Body of pancreas (tissue), 4 donors: ENCODE data around the gene ITGA8. TPM values are rescaled to one million over a fixed set of nuclear protein-coding genes. Genes with fewer than 3 reads are reported as not detected.

Experiments
- ATAC-seq: fragments of 150-250 bp; one replicate; pipeline ENCODE4 v1.9.1; 2016
- DNase-seq, 4 donors: peaks; one replicate each; pipeline ENCODE4 v3.0.0-alpha.2; 2019
- H3K27ac ChIP-seq, 4 donors: fragments of 200-600 bp; sonication (generic); 1 replicate in 3 of 4; 2 replicates in 1 of 4; pipeline versions ENCODE4 v1.5.1 to v1.6.1; 2016 to 2019; ENCODE audit warnings: mild to moderate bottlenecking in 1 of 4, mixed read lengths in 1 of 4, moderate library complexity in 1 of 4
- H3K27me3 ChIP-seq, 2 donors: fragments of 200-600 bp; sonication (generic); one replicate each; pipeline ENCODE4 v1.6.0; 2016; ENCODE audit warnings: mild to moderate bottlenecking in 1 of 2
- H3K36me3 ChIP-seq, 2 donors: fragments of 200-600 bp; sonication (generic); replicated peaks in 1 of 2; 2 replicates each; pipeline ENCODE4 v1.5.1; 2016; ENCODE audit warnings: low read depth in 2 of 2; ENCODE audit not compliant: insufficient read depth in 1 of 2
- H3K4me1 ChIP-seq: fragments of 200-600 bp; sonication (generic); one replicate; pipeline ENCODE4 v1.6.0; 2016
- H3K4me3 ChIP-seq, 2 donors: fragments of 200-600 bp; sonication (generic); 1 replicate in 1 of 2; 2 replicates in 1 of 2; pipeline ENCODE4 v1.5.1; 2016 to 2019
- H3K9me3 ChIP-seq, 3 donors: fragments of 200-600 bp; sonication (generic); 1 replicate in 2 of 3; 2 replicates in 1 of 3; pipeline ENCODE4 v1.5.1; 2016
- CTCF ChIP-seq, 7 experiments: fragments of 450-650 bp in 4 of 7; fragments of 200-600 bp in 3 of 7; sonication (generic) in 3 of 7; IDR thresholded peaks; one replicate each; pipeline ENCODE4 v1.5.1; 2016 to 2019; ENCODE audit warnings: antibody characterized with exemption in 7 of 7
- POLR2A ChIP-seq, 3 donors: fragments of 450-650 bp; IDR thresholded peaks; one replicate each; pipeline ENCODE4 v1.6.1; 2016; ENCODE audit warnings: antibody characterized with exemption in 3 of 3, mild to moderate bottlenecking in 2 of 3
- WGBS, 2 donors: methylation state at CpG; one replicate each; pipeline ENCODE4 v1.1.5; 2017; 5-methylcytosine and 5-hydroxymethylcytosine counted together
- intact Hi-C: fragments of 100-400 bp; cut with DNase I; formaldehyde crosslinking; loops from one replicate; pipeline ENCODE4 v1.15.1; 2023
- total RNA-seq, 2 donors: library from RNA; depleted of rRNA; stranded (reverse); fragments of >200 nt; gene quantifications; one replicate each; pipeline ENCODE4 v1.1.0, GENCODE V29; 2016

Gene ITGA8
- total RNA-seq, 2 donors from 2014 or later = 0.66 to 0.78 TPM

- intact Hi-C loops = no loop called here
- TF ChIP-seq CTCF (IDR thresholded peaks at IDR 0.05) = no peak
- TF ChIP-seq POLR2A (IDR thresholded peaks at IDR 0.05) = no peak
These were observed 187.6 kb downstream of the ITGA8 start for GRCh38 chr10:15531927-15532722.

GRCh38 chr10:15528859-15529239 lies 190.9 kb downstream of the ITGA8 start:
- DNase-seq (no peak), ATAC-seq (no peak)
- Histone ChIP-seq H3K9me3 (no peaks in the 10 kb centered on the region), H3K4me3 (no peak overlapping the region), H3K36me3 (no peaks in the 10 kb centered on the region), H3K27ac (no peak overlapping the region), H3K27me3 (no peaks in the 10 kb centered on the region), H3K4me1 (no peaks in the 10 kb centered on the region)
- TF ChIP-seq POLR2A (IDR thresholded peaks at IDR 0.05) (no peak), CTCF (IDR thresholded peaks at IDR 0.05) (no peak)
- intact Hi-C loops = no loop called here
- 43 to 60% methylated on average over 4 of the region's 4 CpGs for WGBS, 2 donors

More at GRCh38 chr10:15531927-15532722, 187.6 kb downstream of the ITGA8 start:
- no peak for ATAC-seq
- no peak overlapping the region for H3K4me3 ChIP-seq
- no peak overlapping the region for H3K27ac ChIP-seq
- no peaks in the 10 kb centered on the region for H3K4me1 ChIP-seq
- H3K36me3 ChIP-seq = no peaks in the 10 kb centered on the region
- WGBS, 2 donors = 68 to 78% methylated on average over 8 to 12 of the region's 13 CpGs
- no peaks in the 10 kb centered on the region for H3K27me3 ChIP-seq
- no peak for DNase-seq
- H3K9me3 ChIP-seq = no peaks in the 10 kb centered on the region

- Histone ChIP-seq H3K36me3 (no peaks in the 10 kb centered on the region), H3K9me3 (no peaks in the 10 kb centered on the region), H3K4me3 (no peak overlapping the region), H3K27me3 (no peaks in the 10 kb centered on the region), H3K4me1 (no peaks in the 10 kb centered on the region), H3K27ac (no peak overlapping the region)
- 15% methylated on average over 3 of the region's 3 CpGs for WGBS, 2 donors
- TF ChIP-seq POLR2A (IDR thresholded peaks at IDR 0.05) (no peak), CTCF (IDR thresholded peaks at IDR 0.05) (no peak)
- intact Hi-C loops = no loop called here
- DNase-seq (no peak), ATAC-seq (no peak)
These were observed 193.0 kb downstream of the ITGA8 start for GRCh38 chr10:15526754-15527153.

- DNase-seq (no peak), ATAC-seq (no peak)
- TF ChIP-seq CTCF (IDR thresholded peaks at IDR 0.05) = no peak
- TF ChIP-seq POLR2A (IDR thresholded peaks at IDR 0.05) = no peak
- intact Hi-C loops = no loop called here
- H3K27me3 ChIP-seq = no peaks in the 10 kb centered on the region
- no peaks in the 10 kb centered on the region for H3K36me3 ChIP-seq
- H3K9me3 ChIP-seq = no peaks in the 10 kb centered on the region
- WGBS, 2 donors = 62 to 66% methylated on average over 11 of the region's 11 CpGs
- H3K27ac ChIP-seq = no peak overlapping the region
- no peak overlapping the region for H3K4me3 ChIP-seq
- H3K4me1 ChIP-seq = no peaks in the 10 kb centered on the region
These were observed 198.3 kb downstream of the ITGA8 start for GRCh38 chr10:15521328-15521903.
